DND-41 (cell line): ENCODE results near the gene CADPS.

Source experiments
- ATAC-seq: fragments of 200-7000 bp; cut with Tn5 transposase; 3 replicates; pipeline ENCODE4 v1.9.1; 2021; ENCODE audit warnings: low read depth; ENCODE audit not compliant: insufficient read depth
- DNase-seq: peaks from one replicate; pipeline ENCODE4 v3.0.0-alpha.2; 2020
- H2AFZ ChIP-seq: 2 replicates; pipeline ENCODE4 v1.6.0; 2012; ENCODE audit warnings: low read depth, low read length
- H3K27ac ChIP-seq: 2 replicates; pipeline ENCODE4 v1.5.1; 2012; ENCODE audit warnings: low read length, inconsistent platforms
- H3K27me3 ChIP-seq: fragments of 200-600 bp; sonication (generic); 2 replicates; pipeline ENCODE4 v1.6.0; 2012; ENCODE audit warnings: low read length, mild to moderate bottlenecking, inconsistent platforms; ENCODE audit not compliant: insufficient read depth, poor library complexity
- H3K36me3 ChIP-seq: 2 replicates; pipeline ENCODE4 v1.5.1; 2012; ENCODE audit warnings: low read length, inconsistent platforms; ENCODE audit not compliant: insufficient read depth
- H3K4me1 ChIP-seq: 2 replicates; pipeline ENCODE4 v1.5.1; 2012; ENCODE audit warnings: mild to moderate bottlenecking, low read length; ENCODE audit not compliant: insufficient read depth
- H3K4me2 ChIP-seq: 2 replicates; pipeline ENCODE4 v1.6.0; 2012; ENCODE audit warnings: mild to moderate bottlenecking, moderate library complexity, low read length, inconsistent platforms; ENCODE audit not compliant: insufficient read depth
- H3K4me3 ChIP-seq, 2 experiments: fragments of 200-600 bp in 1 of 2; shearing (Covaris generic) in 1 of 2; 2 replicates each; pipeline ENCODE4 v1.5.1; 2012 to 2016; ENCODE audit warnings: inconsistent platforms in 2 of 2, low read length in 2 of 2, mild to moderate bottlenecking in 2 of 2, low read depth in 1 of 2, moderate library complexity in 1 of 2
- H3K79me2 ChIP-seq: 2 replicates; pipeline ENCODE4 v1.6.0; 2012; ENCODE audit warnings: low read length, inconsistent platforms; ENCODE audit not compliant: insufficient read depth
- H3K9ac ChIP-seq: 2 replicates; pipeline ENCODE4 v1.6.0; 2012; ENCODE audit warnings: low read depth, mild to moderate bottlenecking, inconsistent platforms, low read length, moderate library complexity
- H3K9me3 ChIP-seq: 2 replicates; pipeline ENCODE4 v1.5.1; 2012; ENCODE audit warnings: low read length, moderate library complexity, mild to moderate bottlenecking, inconsistent platforms; ENCODE audit not compliant: insufficient read depth, severe bottlenecking
- H4K20me1 ChIP-seq: 2 replicates; pipeline ENCODE4 v1.6.0; 2012; ENCODE audit warnings: low read length; ENCODE audit not compliant: insufficient read depth
- CTCF ChIP-seq: IDR thresholded peaks from 2 replicates; pipeline ENCODE4 v1.5.1; 2012; ENCODE audit warnings: borderline replicate concordance, low read length, moderate library complexity, mild to moderate bottlenecking; ENCODE audit not compliant: poor library complexity, severe bottlenecking; ENCODE audit errors: extremely low read depth
- EZH2 ChIP-seq: IDR thresholded peaks from 3 replicates; pipeline ENCODE4 v1.6.1; 2012; ENCODE audit warnings: borderline replicate concordance, low read depth, mild to moderate bottlenecking, moderate library complexity, low read length, inconsistent platforms; ENCODE audit not compliant: severe bottlenecking

The CADPS gene

GRCh38 chr3:62370858-62371719 is 504.1 kb downstream of the CADPS start:
- Histone ChIP-seq H3K9me3 (no peaks in the 10 kb centered on the region), H3K4me2 (no peak overlapping the region), H3K79me2 (no peaks in the 10 kb centered on the region), H4K20me1 (no peaks in the 10 kb centered on the region), H3K27me3 (no peaks in the 10 kb centered on the region), H2AFZ (no peak overlapping the region), H3K4me3 (no peak overlapping the region), H3K9ac (no peak overlapping the region), H3K36me3 (no peaks in the 10 kb centered on the region), H3K27ac (no peak overlapping the region), H3K4me1 (no peaks in the 10 kb centered on the region)
- no peak for ATAC-seq
- no peak for DNase-seq
- no peak for TF ChIP-seq EZH2
- TF ChIP-seq CTCF, result no peak

DNA sequence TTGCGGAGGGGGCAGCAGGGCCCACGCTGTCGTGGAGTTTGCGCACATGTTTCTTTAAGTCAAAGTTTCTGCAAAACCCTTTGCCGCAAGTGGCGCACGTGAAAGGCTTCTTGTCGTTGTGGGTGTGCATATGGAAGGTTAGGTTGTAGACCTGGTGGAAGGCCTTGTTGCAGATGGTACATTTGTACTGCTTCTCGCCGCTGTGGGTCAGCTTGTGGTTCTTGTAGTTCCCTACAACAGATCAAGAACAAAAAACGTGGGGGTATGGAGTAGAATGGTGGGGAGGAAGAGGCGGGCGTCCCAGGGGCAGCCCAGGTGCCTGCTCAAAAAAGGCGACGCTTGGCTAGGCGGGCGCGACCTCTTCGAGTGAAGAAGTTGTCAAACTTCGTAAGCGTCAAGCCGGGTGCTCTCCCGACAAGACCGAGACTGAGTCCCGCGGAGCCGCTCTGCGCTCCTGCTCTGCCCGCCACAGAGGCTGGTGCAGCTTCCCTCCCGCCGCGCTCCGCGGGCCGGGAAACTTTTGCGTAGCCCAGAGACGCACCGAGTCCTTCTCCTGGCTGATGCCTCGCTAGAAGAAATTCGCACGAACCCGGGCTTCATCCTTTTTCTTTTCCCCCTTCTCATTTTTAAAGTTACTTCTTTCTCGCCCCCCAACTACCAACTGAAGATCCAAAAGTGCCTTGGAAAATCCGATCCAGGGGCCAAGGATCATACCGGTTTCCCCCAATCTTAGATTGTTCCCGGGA is 504.9 kb downstream of the CADPS start:
- Histone ChIP-seq H3K27me3 (no peaks in the 10 kb centered on the region), H4K20me1 (no peaks in the 10 kb centered on the region), H3K9me3 (no peaks in the 10 kb centered on the region), H3K36me3 (no peaks in the 10 kb centered on the region), H2AFZ (no peak overlapping the region), H3K4me2 (no peak overlapping the region), H3K4me3 (no peak overlapping the region), H3K4me1 (no peaks in the 10 kb centered on the region), H3K9ac (no peak overlapping the region), H3K79me2 (no peaks in the 10 kb centered on the region), H3K27ac (no peak overlapping the region)
- no peak for TF ChIP-seq EZH2
- no peak for TF ChIP-seq CTCF
- no peak for ATAC-seq
- DNase-seq, result no peak

DNA sequence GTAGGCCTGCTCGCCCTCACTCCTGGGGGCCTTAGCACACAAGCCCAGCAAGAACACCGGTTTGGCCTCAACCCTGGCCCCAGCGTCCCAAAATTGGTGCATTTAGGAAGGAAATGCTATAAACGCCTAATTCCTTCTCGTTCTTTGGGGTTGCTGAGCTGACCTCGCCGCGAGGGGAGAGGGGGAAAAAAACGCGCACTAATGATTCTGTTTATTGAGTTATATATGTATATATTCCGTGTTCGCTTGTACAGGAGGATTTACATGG is 505.8 kb downstream of the CADPS start:
- H3K4me3 ChIP-seq, result no peak overlapping the region
- no peaks in the 10 kb centered on the region for H3K36me3 ChIP-seq
- no peaks in the 10 kb centered on the region for H3K4me1 ChIP-seq
- no peak overlapping the region for H3K9ac ChIP-seq
- no peaks in the 10 kb centered on the region for H4K20me1 ChIP-seq
- no peaks in the 10 kb centered on the region for H3K9me3 ChIP-seq
- no peak for TF ChIP-seq EZH2
- TF ChIP-seq CTCF, result no peak
- DNase-seq (no peak), ATAC-seq (no peak)
- no peaks in the 10 kb centered on the region for H3K79me2 ChIP-seq
- H3K4me2 ChIP-seq, result no peak overlapping the region
- no peak overlapping the region for H2AFZ ChIP-seq
- no peak overlapping the region for H3K27ac ChIP-seq
- no peaks in the 10 kb centered on the region for H3K27me3 ChIP-seq
